ENCODE data around the gene CLCN6. TPM values are rescaled to one million over a fixed set of nuclear protein-coding genes. Genes with fewer than 3 reads are reported as not detected.

CLCN6 gene
- total and polyA plus RNA-seq, 2 of the 8 experiments (the other 6 are each of a cell fraction or from before 2014, with no cell fraction given) = 15.7 to 26.0 TPM

Small RNA genes within 50 kb of the gene (small RNA-seq; reads per million reads assigned to genes)
- not detected for gene RF02156 (ENCODE audit: insufficient read depth)
- not detected for gene RF02157 (ENCODE audit: insufficient read depth)
- gene RF02158 (ENCODE audit: insufficient read depth) = not detected

Other genes with a start within 250 kb of the CLCN6 start
- 51.3 and 55.5 TPM in 2 replicates for gene FBXO2, start 151.8 kb upstream of the CLCN6 start, total RNA-seq (2021; fragmentation: NEBNext Ultra II Directional; extraction: Animal tissue kit (Norgen Biotek cat#: 25700))
- gene FBXO2, start 151.8 kb upstream of the CLCN6 start, polyA plus RNA-seq (2011; rRNA removed) = 57.9 and 99.1 TPM in 2 replicates
- 27.2 and 29.2 TPM in 2 replicates for gene FBXO44, start 151.3 kb upstream of the CLCN6 start, total RNA-seq (2021; fragmentation: NEBNext Ultra II Directional; extraction: Animal tissue kit (Norgen Biotek cat#: 25700))
- 27.0 and 43.0 TPM in 2 replicates for gene FBXO44, start 151.3 kb upstream of the CLCN6 start, polyA plus RNA-seq (2011; rRNA removed)
- 0.29 and 0.54 TPM in 2 replicates for gene FBXO6, start 142.0 kb upstream of the CLCN6 start, total RNA-seq (2021; fragmentation: NEBNext Ultra II Directional; extraction: Animal tissue kit (Norgen Biotek cat#: 25700))
- gene FBXO6, start 142.0 kb upstream of the CLCN6 start, polyA plus RNA-seq (2011; rRNA removed) = 0.86 and 1.2 TPM in 2 replicates
- gene MAD2L2, start 125.0 kb upstream of the CLCN6 start, total RNA-seq (2021; fragmentation: NEBNext Ultra II Directional; extraction: Animal tissue kit (Norgen Biotek cat#: 25700)) = 310 and 314 TPM in 2 replicates
- gene MAD2L2, start 125.0 kb upstream of the CLCN6 start, polyA plus RNA-seq (2011; rRNA removed) = 469 and 710 TPM in 2 replicates
- 17.6 and 18.9 TPM in 2 replicates for gene DRAXIN, start 114.5 kb upstream of the CLCN6 start, total RNA-seq (2021; fragmentation: NEBNext Ultra II Directional; extraction: Animal tissue kit (Norgen Biotek cat#: 25700))
- gene DRAXIN, start 114.5 kb upstream of the CLCN6 start, polyA plus RNA-seq (2011; rRNA removed) = 4.6 and 4.8 TPM in 2 replicates
- gene AGTRAP, start 70.1 kb upstream of the CLCN6 start, total RNA-seq (2021; fragmentation: NEBNext Ultra II Directional; extraction: Animal tissue kit (Norgen Biotek cat#: 25700)) = 69.7 and 70.9 TPM in 2 replicates
- gene AGTRAP, start 70.1 kb upstream of the CLCN6 start, polyA plus RNA-seq (2011; rRNA removed) = 192 and 261 TPM in 2 replicates
- gene C1orf167, start 44.0 kb upstream of the CLCN6 start, total RNA-seq (2021; fragmentation: NEBNext Ultra II Directional; extraction: Animal tissue kit (Norgen Biotek cat#: 25700)) = 0.90 and 1.3 TPM in 2 replicates
- gene C1orf167, start 44.0 kb upstream of the CLCN6 start, polyA plus RNA-seq (2011; rRNA removed) = 0.67 and 0.70 TPM in 2 replicates
- gene MTHFR, start 227 bp upstream of the CLCN6 start, total RNA-seq (2021; fragmentation: NEBNext Ultra II Directional; extraction: Animal tissue kit (Norgen Biotek cat#: 25700)) = 17.9 and 18.5 TPM in 2 replicates
- gene MTHFR, start 227 bp upstream of the CLCN6 start, polyA plus RNA-seq (2011; rRNA removed) = 8.7 and 11.6 TPM in 2 replicates
- gene NPPA, start 41.6 kb downstream of the CLCN6 start, total RNA-seq (2021; fragmentation: NEBNext Ultra II Directional; extraction: Animal tissue kit (Norgen Biotek cat#: 25700)) = not detected in 2 replicates
- not detected in 2 replicates for gene NPPA, start 41.6 kb downstream of the CLCN6 start, polyA plus RNA-seq (2011; rRNA removed)
- 0.91 and 1.2 TPM in 2 replicates for gene NPPB, start 52.8 kb downstream of the CLCN6 start, total RNA-seq (2021; fragmentation: NEBNext Ultra II Directional; extraction: Animal tissue kit (Norgen Biotek cat#: 25700))
- 0.36 and 0.77 TPM in 2 replicates for gene NPPB, start 52.8 kb downstream of the CLCN6 start, polyA plus RNA-seq (2011; rRNA removed)
- 37.9 and 38.8 TPM in 2 replicates for gene KIAA2013, start 120.2 kb downstream of the CLCN6 start, total RNA-seq (2021; fragmentation: NEBNext Ultra II Directional; extraction: Animal tissue kit (Norgen Biotek cat#: 25700))
- 114 and 120 TPM in 2 replicates for gene KIAA2013, start 120.2 kb downstream of the CLCN6 start, polyA plus RNA-seq (2011; rRNA removed)
- 44.9 and 53.4 TPM in 2 replicates for gene PLOD1, start 128.5 kb downstream of the CLCN6 start, total RNA-seq (2021; fragmentation: NEBNext Ultra II Directional; extraction: Animal tissue kit (Norgen Biotek cat#: 25700))
- gene PLOD1, start 128.5 kb downstream of the CLCN6 start, polyA plus RNA-seq (2011; rRNA removed) = 51.8 and 68.5 TPM in 2 replicates
- gene MFN2, start 174.3 kb downstream of the CLCN6 start, total RNA-seq (2021; fragmentation: NEBNext Ultra II Directional; extraction: Animal tissue kit (Norgen Biotek cat#: 25700)) = 58.2 and 62.5 TPM in 2 replicates
- 34.0 and 42.0 TPM in 2 replicates for gene MFN2, start 174.3 kb downstream of the CLCN6 start, polyA plus RNA-seq (2011; rRNA removed)
- gene MIIP, start 213.3 kb downstream of the CLCN6 start, total RNA-seq (2021; fragmentation: NEBNext Ultra II Directional; extraction: Animal tissue kit (Norgen Biotek cat#: 25700)) = 65.5 and 66.1 TPM in 2 replicates
- gene MIIP, start 213.3 kb downstream of the CLCN6 start, polyA plus RNA-seq (2011; rRNA removed) = 106 and 149 TPM in 2 replicates